Liver (tissue), 9 donors: ENCODE measurements around the gene PARD3B. TPM values are rescaled to one million over a fixed set of nuclear protein-coding genes. Genes with fewer than 3 reads are reported as not detected.

Experiments
- DNase-seq: peaks from one replicate; pipeline ENCODE4 v3.0.0-alpha.2; 2017; ENCODE audit warnings: low spot score
- H3K27ac ChIP-seq, 2 donors: one replicate each; pipeline ENCODE4 v1.7.0; 2013; ENCODE audit warnings: inconsistent platforms in 2 of 2, low read length in 2 of 2, control low read depth in 1 of 2, low read depth in 1 of 2, mild to moderate bottlenecking in 1 of 2
- H3K27me3 ChIP-seq, 4 donors: one replicate each; pipeline versions ENCODE4 v1.6.1 to v1.7.0; 2013; ENCODE audit warnings: low read length in 3 of 4, inconsistent platforms in 1 of 4, mild to moderate bottlenecking in 1 of 4, moderate library complexity in 1 of 4; ENCODE audit not compliant: control insufficient read depth in 4 of 4, insufficient read depth in 4 of 4
- H3K36me3 ChIP-seq, 4 donors: one replicate each; pipeline versions ENCODE4 v1.6.1 to v1.7.0; 2013; ENCODE audit warnings: low read length in 3 of 4, mild to moderate bottlenecking in 3 of 4, low read depth in 1 of 4, moderate library complexity in 1 of 4; ENCODE audit not compliant: control insufficient read depth in 4 of 4, insufficient read depth in 3 of 4
- H3K4me1 ChIP-seq, 4 donors: one replicate each; pipeline versions ENCODE4 v1.6.1 to v1.7.0; 2013; ENCODE audit warnings: low read length in 3 of 4, mild to moderate bottlenecking in 3 of 4, moderate library complexity in 1 of 4; ENCODE audit not compliant: control insufficient read depth in 4 of 4, insufficient read depth in 4 of 4
- H3K4me3 ChIP-seq, 3 donors: one replicate each; pipeline versions ENCODE4 v1.6.1 to v1.7.0; 2013; ENCODE audit warnings: low read length in 3 of 3, control low read depth in 1 of 3, low read depth in 1 of 3, mild to moderate bottlenecking in 1 of 3
- H3K9ac ChIP-seq, 2 donors: one replicate each; pipeline ENCODE4 v1.7.0; 2013; ENCODE audit warnings: low read length in 2 of 2, mild to moderate bottlenecking in 2 of 2, moderate library complexity in 2 of 2, control low read depth in 1 of 2, low read depth in 1 of 2
- H3K9me3 ChIP-seq, 4 donors: one replicate each; pipeline versions ENCODE4 v1.6.1 to v1.7.0; 2013; ENCODE audit warnings: low read length in 3 of 4; ENCODE audit not compliant: control insufficient read depth in 4 of 4
- CTCF ChIP-seq: fragments of 150-350 bp; IDR thresholded peaks from 2 replicates; pipeline ENCODE4 v1.5.1; 2017; ENCODE audit warnings: improper control_type of control experiment, low read depth, low read length; ENCODE audit not compliant: missing input control
- EGR1 ChIP-seq, 2 donors: IDR thresholded peaks; 2 replicates each; pipeline ENCODE4 v1.6.1; 2016 to 2018; ENCODE audit warnings: antibody characterized with exemption in 2 of 2, low read depth in 2 of 2
- FOXA1 ChIP-seq: IDR thresholded peaks from 2 replicates; pipeline ENCODE4 v1.6.1; 2016; ENCODE audit warnings: antibody characterized with exemption
- FOXA2 ChIP-seq: IDR thresholded peaks from 2 replicates; pipeline ENCODE4 v1.6.1; 2016; ENCODE audit warnings: antibody characterized with exemption
- HNF4A ChIP-seq, 2 donors: conservative IDR thresholded peaks; 2 replicates each; pipeline ENCODE4 v1.6.1; 2016; ENCODE audit warnings: antibody characterized with exemption in 2 of 2, mild to moderate bottlenecking in 2 of 2
- HNF4G ChIP-seq: IDR thresholded peaks from 2 replicates; pipeline ENCODE4 v1.6.1; 2016; ENCODE audit warnings: antibody characterized with exemption
- MAX ChIP-seq: IDR thresholded peaks from 2 replicates; pipeline ENCODE4 v1.6.1; 2016; ENCODE audit warnings: antibody characterized with exemption
- NR2F2 ChIP-seq: IDR thresholded peaks from 2 replicates; pipeline ENCODE4 v1.6.1; 2016; ENCODE audit warnings: antibody characterized with exemption
- RAD21 ChIP-seq, 2 donors: IDR thresholded peaks; 2 replicates each; pipeline ENCODE4 v1.6.1; 2016; ENCODE audit warnings: antibody characterized with exemption in 2 of 2, mild to moderate bottlenecking in 2 of 2
- RXRA ChIP-seq, 2 donors: IDR thresholded peaks; 2 replicates each; pipeline ENCODE4 v1.6.1; 2017 to 2018; ENCODE audit warnings: antibody characterized with exemption in 2 of 2, mild to moderate bottlenecking in 1 of 2
- SP1 ChIP-seq: IDR thresholded peaks from 2 replicates; pipeline ENCODE4 v1.6.1; 2018; ENCODE audit warnings: antibody characterized with exemption, mild to moderate bottlenecking
- TAF1 ChIP-seq: conservative IDR thresholded peaks from 2 replicates; pipeline ENCODE4 v1.6.1; 2016; ENCODE audit warnings: antibody characterized with exemption, mild to moderate bottlenecking
- YY1 ChIP-seq: IDR thresholded peaks from 2 replicates; pipeline ENCODE4 v1.6.1; 2016; ENCODE audit warnings: antibody characterized with exemption, mild to moderate bottlenecking
- WGBS: extraction: QIAGEN DNeasy Blood & Tissue Kit; methylation state at CpG from one replicate; pipeline ENCODE4 v1.1.7; 2013; 5-methylcytosine and 5-hydroxymethylcytosine counted together
- polyA plus RNA-seq, 2 donors: library from polyadenylated mRNA; stranded (reverse) in 1 of 2; unstranded in 1 of 2; fragments of 200-250 nt in 1 of 2; fragments of >200 nt in 1 of 2; fragmentation: Nextera tagmentation in 1 of 2; extraction: Ambion mirVana in 1 of 2; gene quantifications; one replicate each; pipeline versions ENCODE4 v1.2.1 to v1.2.3, GENCODE V29; 2013 to 2015
- total RNA-seq, 2 donors: library from RNA; depleted of rRNA; stranded (reverse); fragments of >200 nt; gene quantifications; one replicate each; pipeline ENCODE4 v1.2.3, GENCODE V29; 2014
- TF ChIP-seq, protein P1 (sequence below): IDR thresholded peaks from 2 replicates; pipeline ENCODE4 v1.6.1; 2016; ENCODE audit warnings: antibody characterized with exemption, mild to moderate bottlenecking
- TF ChIP-seq, protein P2 (sequence below): IDR thresholded peaks from 2 replicates; pipeline ENCODE4 v1.6.1; 2016; ENCODE audit warnings: antibody characterized with exemption
- donor health status: healthy.
- donor health status: healthy.
- donor health status: healthy.
- donor health status: healthy.
- donor health status: healthy.

Gene PARD3B
- total and polyA plus RNA-seq, 4 donors: 1.1 to 10.3 (median 3.7) TPM

GRCh38 chr2:205390866-205391265 is 845.6 kb downstream of the PARD3B start:
- Histone ChIP-seq H3K9me3 (no peaks in the 10 kb centered on the region), H3K4me1 (no peaks in the 10 kb centered on the region), H3K27me3 (no peaks in the 10 kb centered on the region), H3K27ac (no peak overlapping the region), H3K9ac (no peak overlapping the region), H3K4me3 (no peak overlapping the region), H3K36me3 (no peaks in the 10 kb centered on the region)
- WGBS: 89% methylated on average over 4 of the region's 4 CpGs
- DNase-seq: no peak
- TF ChIP-seq RXRA (IDR thresholded peaks at IDR 0.05) (no peak), HNF4G (no peak), MAX (no peak), FOXA1 (no peak), RAD21 (IDR thresholded peaks at IDR 0.05) (no peak), SP1 (no peak), FOXA2 (no peak), EGR1 (IDR thresholded peaks at IDR 0.05; ENCODE audit: low read depth in 2 of 2) (no peak), HNF4A (conservative IDR thresholded peaks at IDR 0.05) (no peak)
- TF ChIP-seq, protein P1, sequence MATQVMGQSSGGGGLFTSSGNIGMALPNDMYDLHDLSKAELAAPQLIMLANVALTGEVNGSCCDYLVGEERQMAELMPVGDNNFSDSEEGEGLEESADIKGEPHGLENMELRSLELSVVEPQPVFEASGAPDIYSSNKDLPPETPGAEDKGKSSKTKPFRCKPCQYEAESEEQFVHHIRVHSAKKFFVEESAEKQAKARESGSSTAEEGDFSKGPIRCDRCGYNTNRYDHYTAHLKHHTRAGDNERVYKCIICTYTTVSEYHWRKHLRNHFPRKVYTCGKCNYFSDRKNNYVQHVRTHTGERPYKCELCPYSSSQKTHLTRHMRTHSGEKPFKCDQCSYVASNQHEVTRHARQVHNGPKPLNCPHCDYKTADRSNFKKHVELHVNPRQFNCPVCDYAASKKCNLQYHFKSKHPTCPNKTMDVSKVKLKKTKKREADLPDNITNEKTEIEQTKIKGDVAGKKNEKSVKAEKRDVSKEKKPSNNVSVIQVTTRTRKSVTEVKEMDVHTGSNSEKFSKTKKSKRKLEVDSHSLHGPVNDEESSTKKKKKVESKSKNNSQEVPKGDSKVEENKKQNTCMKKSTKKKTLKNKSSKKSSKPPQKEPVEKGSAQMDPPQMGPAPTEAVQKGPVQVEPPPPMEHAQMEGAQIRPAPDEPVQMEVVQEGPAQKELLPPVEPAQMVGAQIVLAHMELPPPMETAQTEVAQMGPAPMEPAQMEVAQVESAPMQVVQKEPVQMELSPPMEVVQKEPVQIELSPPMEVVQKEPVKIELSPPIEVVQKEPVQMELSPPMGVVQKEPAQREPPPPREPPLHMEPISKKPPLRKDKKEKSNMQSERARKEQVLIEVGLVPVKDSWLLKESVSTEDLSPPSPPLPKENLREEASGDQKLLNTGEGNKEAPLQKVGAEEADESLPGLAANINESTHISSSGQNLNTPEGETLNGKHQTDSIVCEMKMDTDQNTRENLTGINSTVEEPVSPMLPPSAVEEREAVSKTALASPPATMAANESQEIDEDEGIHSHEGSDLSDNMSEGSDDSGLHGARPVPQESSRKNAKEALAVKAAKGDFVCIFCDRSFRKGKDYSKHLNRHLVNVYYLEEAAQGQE: no peak
- TF ChIP-seq, protein P2, sequence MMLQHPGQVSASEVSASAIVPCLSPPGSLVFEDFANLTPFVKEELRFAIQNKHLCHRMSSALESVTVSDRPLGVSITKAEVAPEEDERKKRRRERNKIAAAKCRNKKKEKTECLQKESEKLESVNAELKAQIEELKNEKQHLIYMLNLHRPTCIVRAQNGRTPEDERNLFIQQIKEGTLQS: no peak

- no peak overlapping the region for H3K4me3 ChIP-seq
- DNase-seq: no peak
- H3K27ac ChIP-seq: no peak overlapping the region
- H3K9me3 ChIP-seq: no peaks in the 10 kb centered on the region
- no peaks in the 10 kb centered on the region for H3K36me3 ChIP-seq
- 95% methylated on average over 6 of the region's 6 CpGs for WGBS
- H3K27me3 ChIP-seq: no peaks in the 10 kb centered on the region
- no peaks in the 10 kb centered on the region for H3K4me1 ChIP-seq
- H3K9ac ChIP-seq: no peak overlapping the region
- TF ChIP-seq FOXA2 (no peak), YY1 (no peak)
These were observed 856.2 kb downstream of the PARD3B start for GRCh38 chr2:205401511-205401910.

GRCh38 chr2:205402011-205402410 is 856.7 kb downstream of the PARD3B start:
- H3K9me3 ChIP-seq: no peaks in the 10 kb centered on the region
- H3K36me3 ChIP-seq: no peaks in the 10 kb centered on the region
- H3K4me1 ChIP-seq: no peaks in the 10 kb centered on the region
- H3K27me3 ChIP-seq: no peaks in the 10 kb centered on the region
- no peak overlapping the region for H3K27ac ChIP-seq
- WGBS: 63% methylated on average over 2 of the region's 2 CpGs
- no peak for TF ChIP-seq RXRA (IDR thresholded peaks at IDR 0.05)
- TF ChIP-seq TAF1: no peak
- peak; percentile 11 for TF ChIP-seq NR2F2
- TF ChIP-seq CTCF: no peak
- no peak for DNase-seq
- no peak overlapping the region for H3K4me3 ChIP-seq
- H3K9ac ChIP-seq: no peak overlapping the region
